Measurements from ENCODE around the gene CKAP5.

The CKAP5 gene

DNA sequence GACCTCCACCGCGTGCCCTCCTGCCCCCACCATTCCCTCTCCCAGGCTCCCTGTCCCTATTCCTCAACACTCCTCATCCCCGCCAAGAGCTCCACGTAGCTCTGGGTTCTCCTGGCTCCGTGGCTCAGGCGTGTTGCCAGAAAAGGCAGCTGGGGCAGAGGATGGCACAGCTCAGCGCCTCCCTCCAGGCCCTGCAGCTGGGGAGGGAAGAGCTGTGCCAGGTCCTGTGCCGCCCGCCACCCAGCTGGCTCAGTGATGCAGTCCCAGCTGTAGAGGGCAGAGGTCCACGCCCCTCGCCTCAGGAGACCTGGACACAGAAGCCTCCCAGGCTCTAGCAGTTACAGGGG, 149.9 kb downstream of the CKAP5 start:
- no peak for DNase-seq

DNA sequence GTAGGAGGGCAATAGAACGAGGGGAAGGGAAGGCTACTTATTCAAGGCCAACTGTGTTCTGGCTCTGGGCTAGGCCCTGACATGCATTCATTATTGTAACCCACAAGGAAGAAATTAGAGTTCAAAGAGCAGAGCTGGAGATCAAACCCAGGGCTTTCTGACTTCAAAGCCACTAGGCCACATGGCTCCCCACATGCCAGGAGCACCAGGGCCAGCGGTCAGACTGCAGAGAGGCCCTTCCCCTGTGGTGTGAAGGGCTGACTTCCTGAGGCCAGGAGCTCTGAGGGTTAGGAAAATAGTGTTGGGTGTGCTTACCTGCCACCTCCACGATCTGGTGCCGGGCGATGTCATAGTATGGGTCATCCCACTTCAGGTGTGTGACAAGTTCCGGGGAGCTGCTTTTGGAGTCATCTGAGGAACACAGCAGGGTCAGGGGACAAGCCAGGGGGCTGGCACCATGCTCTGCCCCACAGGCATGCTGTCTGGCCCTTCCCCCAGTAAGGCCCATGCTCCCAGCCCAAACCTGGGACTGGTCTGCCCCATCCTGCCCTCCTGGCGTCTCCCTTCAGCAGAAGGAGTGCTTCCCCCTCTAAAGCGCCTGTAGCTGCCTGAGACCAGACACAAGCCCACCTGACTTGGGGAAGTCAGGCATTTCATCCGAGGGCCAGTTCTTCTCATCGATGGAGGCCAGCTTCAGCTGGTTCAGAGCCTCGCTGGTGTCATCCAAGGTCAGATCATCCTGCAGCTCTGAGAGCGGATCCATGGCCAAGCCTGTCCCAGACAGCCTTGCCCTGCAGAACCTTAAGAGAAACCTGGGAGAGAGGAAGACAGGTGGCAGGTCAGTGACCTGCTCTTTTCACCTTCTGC, 150.5 kb downstream of the CKAP5 start:
- DNase-seq, result no peak

DNA sequence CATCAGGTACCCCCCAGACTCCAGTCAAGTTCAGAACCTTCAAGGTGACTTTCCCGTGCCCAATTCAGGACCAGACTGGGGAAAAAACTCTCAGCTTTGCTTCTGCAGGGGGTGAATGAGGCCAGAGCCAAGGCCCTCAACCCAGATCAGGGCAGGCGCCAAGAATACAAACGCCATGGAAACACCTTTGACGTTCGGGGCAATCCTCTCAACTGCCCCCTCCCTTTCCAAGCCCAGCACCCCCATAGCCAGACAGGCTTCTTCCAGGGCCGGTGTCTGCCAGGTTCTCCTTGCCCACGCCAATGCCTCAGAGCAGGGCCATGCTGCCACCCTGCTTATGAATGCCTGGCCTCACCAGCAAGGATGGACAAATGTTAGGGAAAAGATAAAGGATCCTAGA, 151.5 kb downstream of the CKAP5 start:
- no peak for DNase-seq

DNA sequence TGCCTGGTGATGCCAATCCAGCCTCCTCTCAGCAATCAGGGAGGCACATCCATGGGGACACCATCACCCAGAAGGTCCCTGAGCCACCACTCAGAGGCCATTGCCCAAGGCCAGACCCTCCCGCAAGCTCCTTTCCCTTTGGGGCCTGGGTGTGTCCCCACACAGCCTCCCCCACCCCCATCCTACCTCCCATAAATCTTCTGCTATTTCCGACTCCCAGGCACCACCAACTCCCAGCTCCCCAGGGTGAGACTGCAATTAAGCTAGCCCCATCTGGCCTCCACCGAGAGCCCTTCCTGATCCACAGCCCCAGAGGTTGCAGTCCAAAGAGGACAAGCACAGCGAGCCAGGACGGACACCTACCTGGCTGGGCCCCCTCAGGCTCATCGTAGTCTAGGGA, 152.0 kb downstream of the CKAP5 start:
- DNase-seq, result no peak

DNA sequence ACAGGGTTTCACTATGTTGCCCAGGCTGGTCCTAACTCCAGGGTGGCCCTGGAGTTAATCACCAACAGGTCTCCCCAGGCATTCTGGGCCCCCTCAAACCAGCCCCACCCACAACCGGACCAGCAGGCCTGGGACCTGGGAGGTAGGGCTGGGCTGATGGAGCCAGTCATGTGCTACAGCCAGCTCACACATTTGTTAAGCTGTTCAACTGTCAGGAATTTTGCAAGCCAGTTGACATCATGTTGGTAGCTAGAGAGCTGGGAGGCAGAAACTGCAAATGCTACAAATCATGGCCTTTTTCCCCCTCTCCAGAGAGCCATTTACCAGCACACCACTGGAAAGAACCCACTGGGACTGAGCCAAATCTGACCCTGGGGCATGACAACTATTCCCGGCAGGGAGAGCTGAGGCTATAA, 152.5 kb downstream of the CKAP5 start:
- DNase-seq, result no peak

Data from activated naive CD4-positive, alpha-beta T cell treated with Interleukin-2 at 50 U/mL for 16 hours (primary cell).